Spleen (tissue), 7 donors: ENCODE measurements around the gene TENM3.

Experiments used
- POLR2A ChIP-seq, 3 donors: fragments of 450-650 bp; IDR thresholded peaks; one replicate each; pipeline ENCODE4 v1.5.1; 2017; ENCODE audit warnings: antibody characterized with exemption in 3 of 3, mild to moderate bottlenecking in 1 of 3
- TF ChIP-seq, protein P1 (sequence below), 11 experiments: fragments of 200-600 bp in 7 of 11; fragments of 450-650 bp in 4 of 11; sonication (generic) in 4 of 11; IDR thresholded peaks in 8 of 11; conservative IDR thresholded peaks in 3 of 11; 1 replicate in 7 of 11; 2 replicates in 4 of 11; pipeline versions ENCODE4 v1.4.0 to v1.8.0; 2016 to 2021; ENCODE audit warnings: antibody characterized with exemption in 11 of 11, inconsistent platforms in 4 of 11, mild to moderate bottlenecking in 1 of 11
- donor health status: DM: no; HTN: no; CAD: no; lungs with moderate emphysema.
- donor health status: DM: no; HTN: no; CAD: no.
- donor health status: DM: no; HTN: no; CAD: no.

DNA sequence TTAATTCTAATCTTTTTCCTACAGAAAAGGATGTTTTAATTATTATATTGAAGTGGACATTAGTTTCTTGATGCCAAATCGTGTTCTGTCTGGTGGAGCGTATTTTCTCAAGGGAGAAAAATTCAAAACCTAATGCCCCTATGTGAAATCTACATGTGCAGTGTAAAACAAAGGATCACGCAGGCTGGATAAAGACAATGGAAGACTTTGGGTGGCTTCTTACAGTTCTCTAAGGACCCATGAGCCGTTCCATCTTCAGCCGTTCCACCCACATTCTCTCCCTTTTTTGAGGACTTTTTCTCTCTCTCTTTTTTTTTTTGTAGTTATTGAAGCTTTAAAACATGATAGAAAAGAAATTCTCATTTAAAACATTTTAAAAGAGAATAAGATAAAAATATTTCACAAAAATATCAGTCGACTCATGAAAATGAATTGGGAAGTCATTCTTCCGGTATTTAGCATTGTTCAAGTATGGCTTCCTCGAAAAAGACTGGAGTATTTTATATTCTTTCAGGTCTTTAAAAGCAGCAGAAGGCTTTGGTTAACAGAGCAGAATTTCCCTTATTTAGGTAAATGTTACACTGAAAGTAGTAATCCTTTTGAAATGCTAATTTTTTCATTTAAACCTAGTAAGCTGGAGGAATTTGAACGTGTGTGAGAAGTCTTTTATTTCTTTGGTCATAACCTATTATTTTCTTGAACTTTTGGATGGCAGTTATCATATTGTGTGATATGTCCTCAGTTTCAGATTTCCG is 11.0 kb downstream of the TENM3 start:
- TF ChIP-seq, protein P1, sequence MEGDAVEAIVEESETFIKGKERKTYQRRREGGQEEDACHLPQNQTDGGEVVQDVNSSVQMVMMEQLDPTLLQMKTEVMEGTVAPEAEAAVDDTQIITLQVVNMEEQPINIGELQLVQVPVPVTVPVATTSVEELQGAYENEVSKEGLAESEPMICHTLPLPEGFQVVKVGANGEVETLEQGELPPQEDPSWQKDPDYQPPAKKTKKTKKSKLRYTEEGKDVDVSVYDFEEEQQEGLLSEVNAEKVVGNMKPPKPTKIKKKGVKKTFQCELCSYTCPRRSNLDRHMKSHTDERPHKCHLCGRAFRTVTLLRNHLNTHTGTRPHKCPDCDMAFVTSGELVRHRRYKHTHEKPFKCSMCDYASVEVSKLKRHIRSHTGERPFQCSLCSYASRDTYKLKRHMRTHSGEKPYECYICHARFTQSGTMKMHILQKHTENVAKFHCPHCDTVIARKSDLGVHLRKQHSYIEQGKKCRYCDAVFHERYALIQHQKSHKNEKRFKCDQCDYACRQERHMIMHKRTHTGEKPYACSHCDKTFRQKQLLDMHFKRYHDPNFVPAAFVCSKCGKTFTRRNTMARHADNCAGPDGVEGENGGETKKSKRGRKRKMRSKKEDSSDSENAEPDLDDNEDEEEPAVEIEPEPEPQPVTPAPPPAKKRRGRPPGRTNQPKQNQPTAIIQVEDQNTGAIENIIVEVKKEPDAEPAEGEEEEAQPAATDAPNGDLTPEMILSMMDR (IDR thresholded peaks at IDR 0.05 in 8 of 11, conservative IDR thresholded peaks at IDR 0.05 in 3 of 11), result no peak
- TF ChIP-seq POLR2A (IDR thresholded peaks at IDR 0.05), result no peak
